T-cell (primary cell): ENCODE results near the gene SEMA3C. TPM values are rescaled to one million over a fixed set of nuclear protein-coding genes. Genes with fewer than 3 reads are reported as not detected.

Experiments
- ATAC-seq, 4 experiments: fragments of 200-7000 bp in 3 of 4; fragments of 150-1000 bp in 1 of 4; cut with Tn5 transposase; replicated peaks in 1 of 4; 1 replicate in 3 of 4; 2 replicates in 1 of 4; pipeline ENCODE4 v1.10.0; 2021; ENCODE audit warnings: moderate library complexity in 3 of 4, mild to moderate bottlenecking in 2 of 4, moderate number of reproducible peaks in 1 of 4
- CTCF ChIA-PET, 2 donors: fragments of 300-600 bp; sonication (Branson Sonifier 250); formaldehyde crosslinking; loops; one replicate each; lab custom pipeline; 2022; ENCODE audit warnings: antibody characterized with exemption in 2 of 2; lab: Charles Lee
- POLR2A ChIA-PET, 2 donors: fragments of 300-600 bp; sonication (Branson Sonifier 250); formaldehyde crosslinking; loops; one replicate each; lab custom pipeline; 2022; ENCODE audit warnings: antibody characterized with exemption in 2 of 2; lab: Charles Lee
- DNase-seq, 35 experiments: peaks; one replicate each; pipeline versions ENCODE4 v3.0.0 to v3.0.0-alpha.2; 2013 to 2023
- H3K27ac ChIP-seq: one replicate; pipeline ENCODE4 v1.5.1; 2013; ENCODE audit warnings: low read length
- H3K27me3 ChIP-seq, 2 experiments: replicated peaks in 1 of 2; 1 replicate in 1 of 2; 2 replicates in 1 of 2; pipeline versions ENCODE4 v1.6.1 to v1.7.0; 2013; ENCODE audit warnings: low read length in 1 of 2, mixed read lengths in 1 of 2; ENCODE audit not compliant: control insufficient read depth in 2 of 2, insufficient read depth in 2 of 2; ENCODE audit errors: extremely low read depth in 1 of 2
- H3K36me3 ChIP-seq, 2 donors: 1 replicate in 1 of 2; 2 replicates in 1 of 2; pipeline versions ENCODE4 v1.6.1 to v1.7.0; 2013; ENCODE audit warnings: low read length in 1 of 2; ENCODE audit not compliant: control insufficient read depth in 2 of 2, insufficient read depth in 1 of 2; ENCODE audit errors: extremely low read depth in 1 of 2
- H3K4me1 ChIP-seq, 2 experiments: 1 replicate in 1 of 2; 2 replicates in 1 of 2; pipeline versions ENCODE4 v1.6.1 to v1.7.0; 2013; ENCODE audit warnings: low read length in 2 of 2, mixed read lengths in 1 of 2; ENCODE audit not compliant: insufficient read depth in 2 of 2, control insufficient read depth in 1 of 2; ENCODE audit errors: extremely low read depth in 1 of 2
- H3K4me3 ChIP-seq, 2 donors: 1 replicate in 1 of 2; 2 replicates in 1 of 2; pipeline versions ENCODE4 v1.5.1 to v1.7.0; 2013; ENCODE audit warnings: mild to moderate bottlenecking in 2 of 2, low read length in 1 of 2, moderate library complexity in 1 of 2; ENCODE audit not compliant: control insufficient read depth in 1 of 2; ENCODE audit errors: extremely low read depth in 1 of 2
- H3K9me3 ChIP-seq: 2 replicates; pipeline ENCODE4 v1.7.0; 2013
- H3K27ac Mint-ChIP-seq, 2 donors: one replicate each; pipeline ENCODE4 v1.8.0; 2020 to 2021; ENCODE audit warnings: mild to moderate bottlenecking in 2 of 2, mixed read lengths in 2 of 2
- H3K27me3 Mint-ChIP-seq, 2 donors: one replicate each; pipeline ENCODE4 v1.8.0; 2021 to 2022; ENCODE audit warnings: mixed read lengths in 2 of 2
- H3K36me3 Mint-ChIP-seq: one replicate; pipeline ENCODE4 v1.8.0; 2021; ENCODE audit warnings: mixed read lengths
- H3K4me1 Mint-ChIP-seq, 3 donors: one replicate each; pipeline ENCODE4 v1.8.0; 2020 to 2022; ENCODE audit warnings: mixed read lengths in 3 of 3, mild to moderate bottlenecking in 1 of 3
- H3K4me3 Mint-ChIP-seq, 3 donors: one replicate each; pipeline ENCODE4 v1.8.0; 2020 to 2022; ENCODE audit warnings: mild to moderate bottlenecking in 3 of 3, mixed read lengths in 3 of 3, moderate library complexity in 3 of 3
- H3K9me3 Mint-ChIP-seq, 3 donors: one replicate each; pipeline ENCODE4 v1.8.0; 2020 to 2022; ENCODE audit warnings: mixed read lengths in 3 of 3
- WGBS: methylation state at CpG from one replicate; pipeline ENCODE4 v1.1.5; 2013; ENCODE audit warnings: missing lambda C conversion rate; ENCODE audit not compliant: insufficient coverage; 5-methylcytosine and 5-hydroxymethylcytosine counted together
- total RNA-seq, 35 experiments: library from RNA in 6 of 35; stranded (reverse) in 6 of 35; fragments of 120-200 nt in 1 of 35; gene quantifications; one replicate each; pipeline versions ENCODE4 v1.2.1 to v1.2.4 and lab custom pipeline; 2013 to 2026

Gene SEMA3C
- total RNA-seq, 5 donors from 2014 or later (not counting 1 experiment from before 2014, with no cell fraction given) = 0.10 to 1.2 (median 0.23) TPM

- Histone ChIP-seq H3K4me3 (no peak overlapping the region), H3K27ac (no peak overlapping the region), H3K27me3 (no peaks in the 10 kb centered on the region), H3K9me3 (no peaks in the 10 kb centered on the region), H3K36me3 (no peaks in the 10 kb centered on the region), H3K4me1 (no peaks in the 10 kb centered on the region)
- ATAC-seq (no peak), DNase-seq (no peak)
- H3K36me3 Mint-ChIP-seq = no peaks in the 10 kb centered on the region
- ChIA-PET CTCF (no interaction called here), POLR2A (no interaction called here)
- H3K4me3 Mint-ChIP-seq = no peak overlapping the region
- peaks cover 0 to 4% (median 0%) of the 10 kb centered on the region in 3 donors for H3K9me3 Mint-ChIP-seq
- H3K27ac Mint-ChIP-seq = no peak overlapping the region
- no peaks in the 10 kb centered on the region for H3K4me1 Mint-ChIP-seq
- H3K27me3 Mint-ChIP-seq = no peaks in the 10 kb centered on the region
Measured at GRCh38 chr7:80775482-80775881, 143.4 kb downstream of the SEMA3C start.

- Histone ChIP-seq H3K36me3 (no peaks in the 10 kb centered on the region), H3K27me3 (no peaks in the 10 kb centered on the region), H3K27ac (no peak overlapping the region), H3K4me1 (no peaks in the 10 kb centered on the region), H3K9me3 (no peaks in the 10 kb centered on the region), H3K4me3 (no peak overlapping the region)
- no CpG with 5 or more reads among the region's 1 CpG for WGBS
- peaks cover 0 to 4% (median 0%) of the 10 kb centered on the region in 3 donors for H3K9me3 Mint-ChIP-seq
- ChIA-PET CTCF (no interaction called here), POLR2A (no interaction called here)
- DNase-seq (no peak), ATAC-seq (no peak)
- no peak overlapping the region for H3K4me3 Mint-ChIP-seq
- no peaks in the 10 kb centered on the region for H3K27me3 Mint-ChIP-seq
- no peaks in the 10 kb centered on the region for H3K36me3 Mint-ChIP-seq
- H3K4me1 Mint-ChIP-seq = no peaks in the 10 kb centered on the region
- H3K27ac Mint-ChIP-seq = no peak overlapping the region
Measured at GRCh38 chr7:80774843-80775242, 144.0 kb downstream of the SEMA3C start.

- CTCF ChIA-PET = no interaction called here
Measured at GRCh38 chr7:80773787-80774508, 144.9 kb downstream of the SEMA3C start.

GRCh38 chr7:80772347-80772993 is 146.4 kb downstream of the SEMA3C start:
- no peaks in the 10 kb centered on the region for H3K9me3 ChIP-seq
- H3K27me3 Mint-ChIP-seq = no peaks in the 10 kb centered on the region
- H3K4me1 ChIP-seq = no peaks in the 10 kb centered on the region
- no peaks in the 10 kb centered on the region for H3K36me3 ChIP-seq
- no CpG with 5 or more reads among the region's 2 CpGs for WGBS
- H3K27ac ChIP-seq = no peak overlapping the region
- H3K4me1 Mint-ChIP-seq = no peaks in the 10 kb centered on the region
- CTCF ChIA-PET = no interaction called here
- H3K36me3 Mint-ChIP-seq = no peaks in the 10 kb centered on the region
- H3K9me3 Mint-ChIP-seq = peaks cover 0 to 4% (median 0%) of the 10 kb centered on the region in 3 donors
- no peak overlapping the region for H3K4me3 Mint-ChIP-seq
- no peak overlapping the region for H3K27ac Mint-ChIP-seq
- no peak for ATAC-seq
- DNase-seq = no peak
- H3K27me3 ChIP-seq = no peaks in the 10 kb centered on the region
- POLR2A ChIA-PET = no interaction called here
- no peak overlapping the region for H3K4me3 ChIP-seq

More at GRCh38 chr7:80773787-80774508, 144.9 kb downstream of the SEMA3C start:
- no peaks in the 10 kb centered on the region for H3K4me1 ChIP-seq
- H3K4me3 ChIP-seq = no peak overlapping the region
- peaks cover 0 to 4% (median 0%) of the 10 kb centered on the region in 3 donors for H3K9me3 Mint-ChIP-seq
- H3K27me3 ChIP-seq = no peaks in the 10 kb centered on the region
- no peak overlapping the region for H3K27ac ChIP-seq
- POLR2A ChIA-PET = no interaction called here
- WGBS = no CpG with 5 or more reads among the region's 1 CpG
- H3K4me1 Mint-ChIP-seq = no peaks in the 10 kb centered on the region
- no peak overlapping the region for H3K27ac Mint-ChIP-seq
- no peaks in the 10 kb centered on the region for H3K9me3 ChIP-seq
- no peak overlapping the region for H3K4me3 Mint-ChIP-seq
- no peaks in the 10 kb centered on the region for H3K27me3 Mint-ChIP-seq
- DNase-seq = no peak
- no peaks in the 10 kb centered on the region for H3K36me3 ChIP-seq
- ATAC-seq = no peak
- H3K36me3 Mint-ChIP-seq = no peaks in the 10 kb centered on the region

GRCh38 chr7:80771523-80771922 is 147.3 kb downstream of the SEMA3C start:
- POLR2A ChIA-PET = no interaction called here
- no peaks in the 10 kb centered on the region for H3K27me3 ChIP-seq
- no peaks in the 10 kb centered on the region for H3K4me1 ChIP-seq
- Mint-ChIP-seq H3K36me3 (no peaks in the 10 kb centered on the region), H3K4me1 (no peaks in the 10 kb centered on the region), H3K27me3 (no peaks in the 10 kb centered on the region), H3K9me3 (peaks cover 0 to 4% (median 0%) of the 10 kb centered on the region in 3 donors), H3K27ac (no peak overlapping the region), H3K4me3 (no peak overlapping the region)
- 75% methylated on average over 1 of the region's 4 CpGs for WGBS
- no peak overlapping the region for H3K27ac ChIP-seq
- H3K9me3 ChIP-seq = no peaks in the 10 kb centered on the region
- H3K36me3 ChIP-seq = no peaks in the 10 kb centered on the region
- CTCF ChIA-PET = interaction anchor here in 1 of 2 donors (0.5 kb wide), 1 partner anchor 17 kb away, joined by 4 read pairs; no protein-coding TSS in a partner anchor
- ATAC-seq (no peak), DNase-seq (no peak)
- no peak overlapping the region for H3K4me3 ChIP-seq

GRCh38 chr7:80770675-80771081 is 148.2 kb downstream of the SEMA3C start:
- H3K4me3 Mint-ChIP-seq = no peak overlapping the region
- DNase-seq (no peak), ATAC-seq (no peak)
- H3K27ac Mint-ChIP-seq = no peak overlapping the region
- no peaks in the 10 kb centered on the region for H3K9me3 ChIP-seq
- WGBS = 67% methylated on average over 1 of the region's 2 CpGs
- H3K27me3 ChIP-seq = no peaks in the 10 kb centered on the region
- H3K9me3 Mint-ChIP-seq = peaks cover 0 to 7% (median 0%) of the 10 kb centered on the region in 3 donors
- ChIA-PET POLR2A (no interaction called here), CTCF (interaction anchor here in 1 of 2 donors (0.5 kb wide), 1 partner anchor 16 kb away, joined by 4 read pairs; no protein-coding TSS in a partner anchor)
- no peaks in the 10 kb centered on the region for H3K36me3 ChIP-seq
- no peaks in the 10 kb centered on the region for H3K36me3 Mint-ChIP-seq
- H3K27me3 Mint-ChIP-seq = no peaks in the 10 kb centered on the region
- no peaks in the 10 kb centered on the region for H3K4me1 Mint-ChIP-seq
- no peaks in the 10 kb centered on the region for H3K4me1 ChIP-seq
- no peak overlapping the region for H3K27ac ChIP-seq
- H3K4me3 ChIP-seq = no peak overlapping the region
